Cardiac muscle cell (in vitro differentiated cells and primary cell): Measurements from ENCODE around the gene NHSL1. TPM values are rescaled to one million over a fixed set of nuclear protein-coding genes. Genes with fewer than 3 reads are reported as not detected.

ENCODE experiments used
- DNase-seq, 2 donors: peaks; one replicate each; pipeline versions ENCODE4 v3.0.0 to v3.0.0-alpha.2; 2010 to 2017; ENCODE audit warnings: low read depth in 1 of 2, low spot score in 1 of 2
- H3K27ac ChIP-seq: fragments of 200-600 bp; sonication (generic); 2 replicates; pipeline ENCODE4 v1.5.1; 2016
- H3K27me3 ChIP-seq: fragments of 200-600 bp; sonication (generic); 2 replicates; pipeline ENCODE4 v1.6.0; 2016; ENCODE audit warnings: control low read depth
- H3K36me3 ChIP-seq: fragments of 200-600 bp; sonication (generic); 2 replicates; pipeline ENCODE4 v1.5.1; 2016; ENCODE audit warnings: control low read depth
- H3K4me1 ChIP-seq: fragments of 200-600 bp; sonication (generic); 2 replicates; pipeline ENCODE4 v1.8.1; 2017; ENCODE audit warnings: low read depth, mild to moderate bottlenecking, mixed run types
- H3K4me3 ChIP-seq: fragments of 200-600 bp; sonication (generic); 2 replicates; pipeline ENCODE4 v1.5.1; 2016; ENCODE audit warnings: mild to moderate bottlenecking
- H3K9me3 ChIP-seq: fragments of 200-600 bp; sonication (generic); 2 replicates; pipeline ENCODE4 v1.5.1; 2017; ENCODE audit warnings: low read depth, mild to moderate bottlenecking, control low read depth
- CTCF ChIP-seq: IDR thresholded peaks from 2 replicates; pipeline ENCODE4 v1.5.1; 2012; ENCODE audit warnings: low read depth, mild to moderate bottlenecking, low read length
- polyA plus RNA-seq: library from polyadenylated mRNA; unstranded; fragments of >200 nt; fragmentation: Nextera tagmentation; extraction: Ambion mirVana; gene quantifications from 2 replicates; pipeline ENCODE4 v1.2.1, GENCODE V29; 2016
- total RNA-seq: library from RNA; depleted of rRNA; stranded (reverse); fragments of >200 nt; gene quantifications from 2 replicates; pipeline ENCODE4 v1.2.3, GENCODE V29; 2016

Gene NHSL1
- total and polyA plus RNA-seq, 2 experiments from 2014 or later: 6.0 to 11.3 TPM

- H3K27ac ChIP-seq: no peak overlapping the region
- no peaks in the 10 kb centered on the region for H3K27me3 ChIP-seq
- H3K9me3 ChIP-seq: no peaks in the 10 kb centered on the region
- no peak for DNase-seq
- TF ChIP-seq CTCF: no peak
- peaks cover 12% of the 10 kb centered on the region for H3K36me3 ChIP-seq
- no peak overlapping the region for H3K4me3 ChIP-seq
- H3K4me1 ChIP-seq: peaks cover 11% of the 10 kb centered on the region
These were observed 97.1 kb downstream of the NHSL1 start for GRCh38 chr6:138401960-138402837.

- Histone ChIP-seq H3K4me3 (no peak overlapping the region), H3K27me3 (no peaks in the 10 kb centered on the region), H3K36me3 (no peaks in the 10 kb centered on the region), H3K9me3 (no peaks in the 10 kb centered on the region), H3K27ac (no peak overlapping the region), H3K4me1 (peaks cover 20% of the 10 kb centered on the region)
- DNase-seq: no peak
- TF ChIP-seq CTCF: no peak
These were observed 99.0 kb downstream of the NHSL1 start for GRCh38 chr6:138400326-138400725.

- H3K4me3 ChIP-seq: no peak overlapping the region
- H3K27me3 ChIP-seq: no peaks in the 10 kb centered on the region
- peak in 1 of 2 donors; percentile 45 for DNase-seq
- no peak for TF ChIP-seq CTCF
- no peaks in the 10 kb centered on the region for H3K9me3 ChIP-seq
- H3K36me3 ChIP-seq: no peaks in the 10 kb centered on the region
- no peak overlapping the region for H3K27ac ChIP-seq
- peaks cover 28% of the 10 kb centered on the region for H3K4me1 ChIP-seq
These were observed 101.9 kb downstream of the NHSL1 start for GRCh38 chr6:138397128-138398122.

DNA sequence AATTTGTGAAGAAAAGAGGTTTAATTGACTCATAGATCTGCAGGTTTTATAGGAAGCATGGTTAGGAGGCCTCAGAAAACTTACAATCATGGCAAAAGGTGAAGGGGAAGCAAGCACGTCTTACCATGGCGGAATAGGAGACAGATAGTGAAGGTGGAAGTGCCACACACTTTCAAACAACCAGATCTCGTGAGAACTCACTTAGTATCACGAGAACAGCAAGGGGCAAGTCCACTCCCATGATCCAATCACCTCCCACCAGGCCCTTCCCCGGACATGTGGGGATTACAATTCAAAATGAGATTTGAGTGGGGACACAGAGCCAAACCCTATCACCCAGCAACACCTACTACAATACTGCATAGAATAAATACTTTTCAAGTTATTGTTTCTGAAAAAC is 102.6 kb downstream of the NHSL1 start:
- Histone ChIP-seq H3K4me3 (no peak overlapping the region), H3K9me3 (no peaks in the 10 kb centered on the region), H3K27me3 (no peaks in the 10 kb centered on the region), H3K4me1 (peaks cover 28% of the 10 kb centered on the region), H3K27ac (no peak overlapping the region), H3K36me3 (no peaks in the 10 kb centered on the region)
- no peak for TF ChIP-seq CTCF
- no peak for DNase-seq

DNA sequence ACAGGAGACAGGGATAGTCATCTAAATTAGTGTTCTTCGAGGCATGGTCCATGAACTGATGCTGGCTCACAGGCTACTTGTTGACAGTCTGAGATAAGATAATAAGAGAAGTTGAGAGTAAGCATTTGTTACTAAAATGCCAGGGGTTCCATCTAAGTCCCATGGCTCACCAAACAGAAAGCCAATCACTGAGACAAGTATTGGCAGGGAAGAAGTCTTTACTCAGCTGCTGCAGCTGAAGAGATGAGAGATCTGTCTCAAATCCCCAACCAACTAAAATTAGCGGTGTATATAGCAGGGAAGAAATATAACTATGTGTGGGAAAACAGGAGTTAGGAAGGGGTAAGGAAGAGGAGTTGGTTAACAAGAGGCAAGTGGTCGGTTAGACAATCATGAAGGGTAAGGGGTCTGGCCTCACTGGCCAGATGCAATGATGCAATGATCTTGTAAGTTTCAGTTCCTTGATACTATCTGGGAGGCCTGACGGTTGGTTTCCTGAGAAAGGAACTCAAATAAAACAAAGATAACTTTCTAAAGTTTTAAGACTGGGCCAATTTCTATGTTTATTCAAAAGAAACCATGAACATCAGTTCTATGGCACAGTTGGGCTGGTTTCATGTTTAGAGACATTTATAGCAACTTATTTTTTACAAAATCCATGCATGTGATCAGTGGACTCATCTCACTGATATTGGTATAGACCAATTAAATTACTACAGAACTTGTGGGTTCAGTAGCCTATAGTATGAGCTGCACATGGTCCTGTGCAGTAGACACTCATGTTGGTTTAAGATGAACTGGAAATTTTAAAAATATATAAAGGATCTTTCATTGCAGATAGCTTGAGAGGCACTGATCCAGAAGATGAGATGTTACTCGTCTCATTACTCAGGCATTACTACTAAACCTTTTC is 105.2 kb downstream of the NHSL1 start:
- DNase-seq: peak; percentile 46 to 77
- Histone ChIP-seq H3K9me3 (no peaks in the 10 kb centered on the region), H3K27ac (no peak overlapping the region), H3K27me3 (no peaks in the 10 kb centered on the region), H3K4me3 (no peak overlapping the region), H3K36me3 (no peaks in the 10 kb centered on the region), H3K4me1 (peaks cover 28% of the 10 kb centered on the region)
- TF ChIP-seq CTCF: no peak
